HEK293T (cell line): ENCODE results near the gene ZCCHC24.
A peak's percentile ranks its signal among the peaks of the same experiment; 100 is the strongest.

Source experiments
- CTCF ChIA-PET: fragments of 350-600 bp; formaldehyde crosslinking; extraction: SDS; loops from one replicate; lab custom pipeline; 2021; ENCODE audit warnings: antibody characterized with exemption, inconsistent platforms; lab: Yijun Ruan, JAX
- POLR2A ChIA-PET: fragments of 350-600 bp; formaldehyde crosslinking; extraction: SDS; loops from one replicate; lab custom pipeline; 2020; ENCODE audit warnings: antibody characterized with exemption, inconsistent platforms; lab: Yijun Ruan, JAX
- DNase-seq: peaks from one replicate; pipeline ENCODE4 v3.0.0; 2012; ENCODE audit warnings: mixed read lengths; ENCODE audit errors: extremely low spot score
- ARNT ChIP-seq: fragments of 450-650 bp; IDR thresholded peaks from 2 replicates; pipeline ENCODE4 v1.6.1; 2017; ENCODE audit warnings: mild to moderate bottlenecking
- BHLHE40 ChIP-seq: fragments of 450-650 bp; IDR thresholded peaks from 2 replicates; pipeline ENCODE4 v1.6.1; 2016; ENCODE audit warnings: mild to moderate bottlenecking, moderate library complexity, borderline replicate concordance
- CTBP1 ChIP-seq: fragments of 450-650 bp; IDR thresholded peaks from 2 replicates; pipeline ENCODE4 v1.6.1; 2016; ENCODE audit warnings: borderline replicate concordance
- ELF4 ChIP-seq: fragments of 450-650 bp; IDR thresholded peaks from 2 replicates; pipeline ENCODE4 v1.6.1; 2017; ENCODE audit warnings: antibody characterized with exemption
- FOXA1 ChIP-seq: fragments of 450-650 bp; IDR thresholded peaks from 2 replicates; pipeline ENCODE4 v1.6.1; 2016; ENCODE audit warnings: mild to moderate bottlenecking
- FOXK2 ChIP-seq: fragments of 450-650 bp; IDR thresholded peaks from 2 replicates; pipeline ENCODE4 v1.6.1; 2016; ENCODE audit warnings: mild to moderate bottlenecking
- FOXM1 ChIP-seq: fragments of 450-650 bp; IDR thresholded peaks from 2 replicates; pipeline ENCODE4 v1.6.1; 2017; ENCODE audit warnings: mild to moderate bottlenecking, borderline replicate concordance
- HDGF ChIP-seq: fragments of 450-650 bp; IDR thresholded peaks from 2 replicates; pipeline ENCODE4 v1.6.1; 2017; ENCODE audit warnings: antibody characterized with exemption, borderline replicate concordance
- L3MBTL2 ChIP-seq: fragments of 450-650 bp; conservative IDR thresholded peaks from 2 replicates; pipeline ENCODE4 v1.6.1; 2016; ENCODE audit warnings: mild to moderate bottlenecking
- LEF1 ChIP-seq: fragments of 450-650 bp; IDR thresholded peaks from 2 replicates; pipeline ENCODE4 v1.6.1; 2017; ENCODE audit warnings: mild to moderate bottlenecking, borderline replicate concordance
- NFRKB ChIP-seq: fragments of 450-650 bp; IDR thresholded peaks from 2 replicates; pipeline ENCODE4 v1.6.1; 2016; ENCODE audit warnings: mild to moderate bottlenecking, moderate library complexity
- PKNOX1 ChIP-seq: fragments of 450-650 bp; IDR thresholded peaks from 2 replicates; pipeline ENCODE4 v1.6.1; 2016
- SP1 ChIP-seq: fragments of 450-650 bp; IDR thresholded peaks from 2 replicates; pipeline ENCODE4 v1.6.1; 2017
- SUZ12 ChIP-seq: fragments of 450-650 bp; IDR thresholded peaks from 2 replicates; pipeline ENCODE4 v1.6.1; 2016; ENCODE audit warnings: mild to moderate bottlenecking
- TARDBP ChIP-seq: fragments of 450-650 bp; IDR thresholded peaks from 2 replicates; pipeline ENCODE4 v1.6.1; 2016
- ZNF384 ChIP-seq: fragments of 450-650 bp; IDR thresholded peaks from 2 replicates; pipeline ENCODE4 v1.6.1; 2016

Gene ZCCHC24

GRCh38 chr10:79385392-79385795, 60.0 kb downstream of the ZCCHC24 start:
- ChIA-PET POLR2A (no interaction called here), CTCF (no interaction called here)
- no peak for DNase-seq
- TF ChIP-seq ARNT = no peak
- no peak for TF ChIP-seq FOXM1
- no peak for TF ChIP-seq TARDBP
- no peak for TF ChIP-seq NFRKB
- TF ChIP-seq FOXK2 = no peak

- CTCF ChIA-PET = no interaction called here
- no peak for DNase-seq
- POLR2A ChIA-PET = no interaction called here
- TF ChIP-seq FOXK2 (no peak), ELF4 (no peak), LEF1 (no peak), ARNT (no peak), SP1 (no peak), CTBP1 (no peak), TARDBP (no peak), BHLHE40 (no peak), ZNF384 (no peak), SUZ12 (no peak), PKNOX1 (no peak), FOXA1 (no peak), HDGF (no peak), FOXM1 (no peak)
Observed at GRCh38 chr10:79384773-79385391, 60.5 kb downstream of the ZCCHC24 start.

- no peak for DNase-seq
- CTCF ChIA-PET = no interaction called here
- POLR2A ChIA-PET = no interaction called here
- no peak for TF ChIP-seq CTBP1
- no peak for TF ChIP-seq SUZ12
- TF ChIP-seq NFRKB = no peak
- no peak for TF ChIP-seq LEF1
- TF ChIP-seq BHLHE40 = no peak
- TF ChIP-seq TARDBP = no peak
- TF ChIP-seq FOXK2 = no peak
- no peak for TF ChIP-seq SP1
- TF ChIP-seq FOXM1 = no peak
- TF ChIP-seq ELF4 = no peak
- TF ChIP-seq HDGF = no peak
- TF ChIP-seq ARNT = no peak
- TF ChIP-seq FOXA1 = no peak
- TF ChIP-seq L3MBTL2 = no peak
- TF ChIP-seq ZNF384 = no peak
- TF ChIP-seq PKNOX1 = no peak
Observed at GRCh38 chr10:79383974-79384606, 61.3 kb downstream of the ZCCHC24 start.

- peak; percentile 3 for DNase-seq
- POLR2A ChIA-PET = no interaction called here
- CTCF ChIA-PET = interaction anchor here (1.3 kb wide), 1 partner anchor 85 kb away, joined by 6 read pairs; no protein-coding TSS in a partner anchor
- TF ChIP-seq SUZ12 = no peak
- no peak for TF ChIP-seq ZNF384
- no peak for TF ChIP-seq HDGF
- TF ChIP-seq FOXM1 = no peak
- no peak for TF ChIP-seq ARNT
- TF ChIP-seq PKNOX1 = no peak
- TF ChIP-seq TARDBP = no peak
- TF ChIP-seq CTBP1 = no peak
- no peak for TF ChIP-seq LEF1
- no peak for TF ChIP-seq ELF4
- TF ChIP-seq SP1 = no peak
- no peak for TF ChIP-seq NFRKB
- no peak for TF ChIP-seq L3MBTL2
- no peak for TF ChIP-seq FOXA1
- TF ChIP-seq BHLHE40 = no peak
- TF ChIP-seq FOXK2 = no peak
Observed at GRCh38 chr10:79382491-79382941, 62.9 kb downstream of the ZCCHC24 start.

- CTCF ChIA-PET = interaction anchor here (1.3 kb wide), 1 partner anchor 86 kb away, joined by 6 read pairs; no protein-coding TSS in a partner anchor
- POLR2A ChIA-PET = no interaction called here
- peak; percentile 58 for DNase-seq
- no peak for TF ChIP-seq FOXM1
- no peak for TF ChIP-seq FOXA1
- TF ChIP-seq NFRKB = no peak
- TF ChIP-seq CTBP1 = no peak
- no peak for TF ChIP-seq PKNOX1
- TF ChIP-seq LEF1 = no peak
- no peak for TF ChIP-seq L3MBTL2
- no peak for TF ChIP-seq ELF4
- TF ChIP-seq ZNF384 = no peak
Observed at GRCh38 chr10:79381804-79382221, 63.6 kb downstream of the ZCCHC24 start.
